WTC11 (cell line): ENCODE data around the gene ATP2B2. TPM values are rescaled to one million over a fixed set of nuclear protein-coding genes. Genes with fewer than 3 reads are reported as not detected.

Source experiments
- ATAC-seq: fragments of 200-7000 bp; cut with Tn5 transposase; 2 replicates; pipeline ENCODE4 v1.10.0; 2021; ENCODE audit warnings: mild to moderate bottlenecking, moderate library complexity
- CTCF ChIA-PET: fragments of 300-600 bp; sonication (Branson Sonifier 250); formaldehyde crosslinking; loops from one replicate; lab custom pipeline; 2021; ENCODE audit warnings: antibody characterized with exemption; lab: Charles Lee
- POLR2A ChIA-PET: fragments of 350-600 bp; sonication (Branson Sonifier 250); formaldehyde crosslinking; loops from one replicate; lab custom pipeline; 2021; ENCODE audit warnings: antibody characterized with exemption; lab: Charles Lee
- DNase-seq: peaks from one replicate; pipeline ENCODE4 v3.0.0; 2021; ENCODE audit warnings: low spot score
- H3K27ac Mint-ChIP-seq: 2 replicates; pipeline ENCODE4 v1.8.0; 2021; ENCODE audit warnings: mixed read lengths
- H3K27me3 Mint-ChIP-seq: 2 replicates; pipeline ENCODE4 v1.8.0; 2021; ENCODE audit warnings: low read depth, mild to moderate bottlenecking, moderate library complexity, mixed read lengths
- H3K36me3 Mint-ChIP-seq: 2 replicates; pipeline ENCODE4 v1.8.0; 2021; ENCODE audit warnings: mixed read lengths
- H3K4me1 Mint-ChIP-seq: 2 replicates; pipeline ENCODE4 v1.8.0; 2022; ENCODE audit warnings: mixed read lengths
- H3K4me3 Mint-ChIP-seq: 2 replicates; pipeline ENCODE4 v1.8.0; 2021; ENCODE audit warnings: mild to moderate bottlenecking, moderate library complexity, mixed read lengths
- H3K9me3 Mint-ChIP-seq: 2 replicates; pipeline ENCODE4 v1.8.0; 2021; ENCODE audit warnings: mixed read lengths
- ARID4B ChIP-seq: sonication (generic); formaldehyde crosslinking; IDR thresholded peaks from 2 replicates; pipeline ENCODE4 v1.8.0; 2023; ENCODE audit warnings: missing genetic modification reagents, mild to moderate bottlenecking, borderline replicate concordance
- ATF6 ChIP-seq: sonication (generic); formaldehyde crosslinking; IDR thresholded peaks from 2 replicates; pipeline ENCODE4 v1.8.1; 2023; ENCODE audit warnings: mild to moderate bottlenecking, missing genetic modification reagents
- E2F1 ChIP-seq: sonication (generic); formaldehyde crosslinking; IDR thresholded peaks from 2 replicates; pipeline ENCODE4 v1.8.0; 2022; ENCODE audit warnings: mild to moderate bottlenecking, missing genetic modification reagents
- FOXP1 ChIP-seq: sonication (generic); formaldehyde crosslinking; IDR thresholded peaks from 2 replicates; pipeline ENCODE4 v1.8.0; 2022; ENCODE audit warnings: missing genetic modification reagents, mild to moderate bottlenecking, moderate library complexity, borderline replicate concordance
- GTF2I ChIP-seq: fragments of 250-450 bp; sonication (Bioruptor Pico); conservative IDR thresholded peaks from 2 replicates; pipeline ENCODE4 v1.4.0; 2021; ENCODE audit warnings: mild to moderate bottlenecking
- MLX ChIP-seq: sonication (generic); formaldehyde crosslinking; IDR thresholded peaks from 2 replicates; pipeline ENCODE4 v1.8.1; 2023; ENCODE audit warnings: mild to moderate bottlenecking, missing genetic modification reagents, moderate library complexity
- PRDM15 ChIP-seq: sonication (generic); formaldehyde crosslinking; IDR thresholded peaks from 2 replicates; pipeline ENCODE4 v1.8.0; 2022; ENCODE audit warnings: missing genetic modification reagents
- PRRX2 ChIP-seq: fragments of 250-450 bp; sonication (Bioruptor Pico); IDR thresholded peaks from 2 replicates; pipeline ENCODE4 v1.8.0; 2021; ENCODE audit warnings: mild to moderate bottlenecking
- RELA ChIP-seq: sonication (generic); formaldehyde crosslinking; IDR thresholded peaks from 2 replicates; pipeline ENCODE4 v1.8.1; 2022; ENCODE audit warnings: missing genetic modification reagents, mild to moderate bottlenecking, borderline replicate concordance
- TCF7 ChIP-seq: sonication (generic); formaldehyde crosslinking; IDR thresholded peaks from 2 replicates; pipeline ENCODE4 v1.8.0; 2022; ENCODE audit warnings: mild to moderate bottlenecking, low read depth, missing genetic modification reagents, moderate library complexity
- ZBTB43 ChIP-seq: sonication (generic); formaldehyde crosslinking; IDR thresholded peaks from 2 replicates; pipeline ENCODE4 v1.8.1; 2023; ENCODE audit warnings: mild to moderate bottlenecking, missing genetic modification reagents
- ZNF512 ChIP-seq: sonication (generic); formaldehyde crosslinking; IDR thresholded peaks from 2 replicates; pipeline ENCODE4 v1.8.1; 2022; ENCODE audit warnings: missing genetic modification reagents, borderline replicate concordance
- ZNF532 ChIP-seq: fragments of 250-450 bp; sonication (Bioruptor Pico); IDR thresholded peaks from 2 replicates; pipeline ENCODE4 v1.9.0; 2021; ENCODE audit warnings: mild to moderate bottlenecking, borderline replicate concordance
- ZNF671 ChIP-seq: fragments of 250-450 bp; sonication (Bioruptor Pico); IDR thresholded peaks from 2 replicates; pipeline ENCODE4 v1.8.0; 2021; ENCODE audit warnings: mild to moderate bottlenecking
- ZSCAN18 ChIP-seq: fragments of 250-450 bp; sonication (Bioruptor Pico); IDR thresholded peaks from 2 replicates; pipeline ENCODE4 v2.1.2; 2022; ENCODE audit warnings: mild to moderate bottlenecking, moderate library complexity
- total RNA-seq: library from RNA; stranded (reverse); gene quantifications from 3 replicates; pipeline ENCODE4 v1.2.3, GENCODE V29; 2021

Gene ATP2B2
- total RNA-seq, 1 experiment from 2014 or later, result 0.48 TPM

GRCh38 chr3:10534066-10534465, 28.7 kb upstream of the ATP2B2 start:
- H3K36me3 Mint-ChIP-seq, result no peaks in the 10 kb centered on the region
- CTCF ChIA-PET, result no interaction called here
- no peak overlapping the region for H3K27ac Mint-ChIP-seq
- ATAC-seq (no peak), DNase-seq (no peak)
- peaks cover 5% of the 10 kb centered on the region for H3K9me3 Mint-ChIP-seq
- no peak overlapping the region for H3K4me3 Mint-ChIP-seq
- H3K4me1 Mint-ChIP-seq, result no peaks in the 10 kb centered on the region
- POLR2A ChIA-PET, result no interaction called here
- TF ChIP-seq TCF7 (CRISPR knock-in tag), result no peak
- TF ChIP-seq ARID4B (CRISPR knock-in tag), result no peak
- no peak for TF ChIP-seq MLX (CRISPR knock-in tag)
- no peak for TF ChIP-seq PRRX2 (CRISPR knock-in tag)
- no peak for TF ChIP-seq ATF6
- no peak for TF ChIP-seq ZNF671
- no peak for TF ChIP-seq GTF2I (CRISPR knock-in tag)
- no peak for TF ChIP-seq ZNF512
- no peak for TF ChIP-seq RELA (CRISPR knock-in tag)
- no peak for TF ChIP-seq ZBTB43 (CRISPR knock-in tag)
- no peak for TF ChIP-seq E2F1 (CRISPR knock-in tag)
- TF ChIP-seq PRDM15 (CRISPR knock-in tag), result no peak
- TF ChIP-seq ZSCAN18 (CRISPR knock-in tag), result no peak
- no peak for TF ChIP-seq FOXP1 (CRISPR knock-in tag)
- TF ChIP-seq ZNF532 (CRISPR knock-in tag), result no peak
- H3K27me3 Mint-ChIP-seq, result peaks cover 5% of the 10 kb centered on the region
